22Rv1 (cell line): ENCODE data around the gene MRRF.

ENCODE experiments used
- ZFX ChIP-seq: fragments of 450-650 bp; IDR thresholded peaks from 2 replicates; pipeline ENCODE4 v1.6.1; 2017; ENCODE audit warnings: antibody characterized with exemption, borderline replicate concordance
- TF ChIP-seq, protein P1 (sequence below): fragments of 450-650 bp; IDR thresholded peaks from 2 replicates; pipeline ENCODE4 v1.5.1; 2017; ENCODE audit warnings: mild to moderate bottlenecking

DNA sequence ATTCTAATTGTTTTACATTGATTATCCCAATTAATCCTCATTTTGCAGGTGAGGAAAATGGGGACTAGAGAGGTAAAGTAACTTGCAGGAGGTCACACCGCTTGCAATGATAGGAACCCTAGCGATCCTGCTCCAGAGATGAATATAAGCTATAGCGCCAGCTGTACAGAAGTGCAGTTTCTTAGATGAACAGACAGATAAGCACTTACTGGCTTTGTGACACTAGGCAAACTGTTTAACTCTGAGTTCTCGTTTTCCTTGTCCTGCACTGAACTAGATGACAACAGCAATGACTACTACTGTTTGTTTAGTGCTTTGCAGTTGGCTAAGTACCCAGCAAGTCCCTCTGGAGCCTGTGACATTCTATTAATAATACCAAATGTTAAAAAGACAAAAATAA, 47.0 kb upstream of the MRRF start:
- TF ChIP-seq, protein P1, sequence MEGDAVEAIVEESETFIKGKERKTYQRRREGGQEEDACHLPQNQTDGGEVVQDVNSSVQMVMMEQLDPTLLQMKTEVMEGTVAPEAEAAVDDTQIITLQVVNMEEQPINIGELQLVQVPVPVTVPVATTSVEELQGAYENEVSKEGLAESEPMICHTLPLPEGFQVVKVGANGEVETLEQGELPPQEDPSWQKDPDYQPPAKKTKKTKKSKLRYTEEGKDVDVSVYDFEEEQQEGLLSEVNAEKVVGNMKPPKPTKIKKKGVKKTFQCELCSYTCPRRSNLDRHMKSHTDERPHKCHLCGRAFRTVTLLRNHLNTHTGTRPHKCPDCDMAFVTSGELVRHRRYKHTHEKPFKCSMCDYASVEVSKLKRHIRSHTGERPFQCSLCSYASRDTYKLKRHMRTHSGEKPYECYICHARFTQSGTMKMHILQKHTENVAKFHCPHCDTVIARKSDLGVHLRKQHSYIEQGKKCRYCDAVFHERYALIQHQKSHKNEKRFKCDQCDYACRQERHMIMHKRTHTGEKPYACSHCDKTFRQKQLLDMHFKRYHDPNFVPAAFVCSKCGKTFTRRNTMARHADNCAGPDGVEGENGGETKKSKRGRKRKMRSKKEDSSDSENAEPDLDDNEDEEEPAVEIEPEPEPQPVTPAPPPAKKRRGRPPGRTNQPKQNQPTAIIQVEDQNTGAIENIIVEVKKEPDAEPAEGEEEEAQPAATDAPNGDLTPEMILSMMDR = no peak
- no peak for TF ChIP-seq ZFX
